Stimulated activated CD8-positive, alpha-beta memory T cell treated with anti-CD3 and anti-CD28 coated beads, Interleukin-2, amount 100 ng/mL, for 1 hour (primary cell): ENCODE data around the gene C15orf61.

Source experiments
- DNase-seq, 2 donors: peaks; one replicate each; pipeline ENCODE4 v3.0.0-alpha.2; 2020; ENCODE audit warnings: low read depth in 2 of 2

The C15orf61 gene

GRCh38 chr15:67549736-67550135 lies 28.8 kb downstream of the C15orf61 start:
- no peak for DNase-seq

GRCh38 chr15:67550522-67550921 lies 29.6 kb downstream of the C15orf61 start:
- no peak for DNase-seq

- DNase-seq, result no peak
Measured at GRCh38 chr15:67551207-67551743, 30.3 kb downstream of the C15orf61 start.

- DNase-seq, result no peak
Measured at GRCh38 chr15:67554580-67554979, 33.6 kb downstream of the C15orf61 start.

- no peak for DNase-seq
Measured at GRCh38 chr15:67556976-67557570, 36.1 kb downstream of the C15orf61 start.

- no peak for DNase-seq
Measured at GRCh38 chr15:67558502-67558901, 37.6 kb downstream of the C15orf61 start.

- DNase-seq, result no peak
Measured at GRCh38 chr15:67559158-67559557, 38.2 kb downstream of the C15orf61 start.

- DNase-seq, result no peak
Measured at GRCh38 chr15:67559576-67559975, 38.6 kb downstream of the C15orf61 start.

GRCh38 chr15:67560320-67560719 lies 39.4 kb downstream of the C15orf61 start:
- DNase-seq, result no peak

GRCh38 chr15:67563092-67563491 lies 42.2 kb downstream of the C15orf61 start:
- no peak for DNase-seq

GRCh38 chr15:67564021-67564967 lies 43.4 kb downstream of the C15orf61 start:
- no peak for DNase-seq

- DNase-seq, result no peak
Measured at GRCh38 chr15:67564968-67565345, 44.0 kb downstream of the C15orf61 start.

GRCh38 chr15:67569668-67570067 lies 48.7 kb downstream of the C15orf61 start:
- DNase-seq, result no peak

- no peak for DNase-seq
Measured at GRCh38 chr15:67570875-67571647, 50.1 kb downstream of the C15orf61 start.

- no peak for DNase-seq
Measured at GRCh38 chr15:67571648-67572415, 50.9 kb downstream of the C15orf61 start.

GRCh38 chr15:67573194-67573593 lies 52.3 kb downstream of the C15orf61 start:
- no peak for DNase-seq

- no peak for DNase-seq
Measured at GRCh38 chr15:67575039-67575502, 54.1 kb downstream of the C15orf61 start.

GRCh38 chr15:67578020-67578600 lies 57.2 kb downstream of the C15orf61 start:
- DNase-seq, result no peak

- DNase-seq, result no peak
Measured at GRCh38 chr15:67579164-67579563, 58.2 kb downstream of the C15orf61 start.
